GM23248 (cell line): Measurements from ENCODE around the gene MED20. TPM values are rescaled to one million over a fixed set of nuclear protein-coding genes. Genes with fewer than 3 reads are reported as not detected.

Experiments
- DNase-seq: peaks from one replicate; pipeline ENCODE4 v3.0.0-alpha.2; 2015
- H2AFZ ChIP-seq: fragments of 200-600 bp; sonication (generic); 2 replicates; pipeline ENCODE4 v1.6.1; 2016; ENCODE audit warnings: antibody characterized with exemption
- H3F3A ChIP-seq: fragments of 200-600 bp; sonication (generic); 2 replicates; pipeline ENCODE4 v1.6.1; 2016; ENCODE audit warnings: mild to moderate bottlenecking, antibody characterized with exemption, mixed run types; ENCODE audit not compliant: insufficient read depth
- H3K27ac ChIP-seq: fragments of 200-600 bp; sonication (generic); 2 replicates; pipeline ENCODE4 v1.5.1; 2016; ENCODE audit warnings: mild to moderate bottlenecking
- H3K27me3 ChIP-seq: fragments of 200-600 bp; sonication (generic); replicated peaks from 2 replicates; pipeline ENCODE4 v1.6.1; 2016; ENCODE audit warnings: mild to moderate bottlenecking; ENCODE audit not compliant: insufficient read depth
- H3K36me3 ChIP-seq: fragments of 200-600 bp; sonication (generic); 2 replicates; pipeline ENCODE4 v1.6.1; 2016; ENCODE audit warnings: low read depth, mild to moderate bottlenecking
- H3K4me1 ChIP-seq: fragments of 200-600 bp; sonication (generic); 2 replicates; pipeline ENCODE4 v1.6.1; 2016; ENCODE audit warnings: mild to moderate bottlenecking; ENCODE audit not compliant: insufficient read depth
- H3K4me2 ChIP-seq: fragments of 200-600 bp; sonication (generic); one replicate; pipeline ENCODE4 v1.6.1; 2016; ENCODE audit warnings: mild to moderate bottlenecking; ENCODE audit not compliant: unreplicated experiment
- H3K4me3 ChIP-seq: fragments of 200-600 bp; sonication (generic); 2 replicates; pipeline ENCODE4 v1.5.1; 2016; ENCODE audit warnings: mild to moderate bottlenecking
- H3K79me2 ChIP-seq: fragments of 200-600 bp; sonication (generic); 2 replicates; pipeline ENCODE4 v1.6.1; 2016; ENCODE audit warnings: mild to moderate bottlenecking; ENCODE audit not compliant: insufficient read depth
- H3K9ac ChIP-seq: fragments of 200-600 bp; sonication (generic); 2 replicates; pipeline ENCODE4 v1.6.1; 2016; ENCODE audit warnings: mild to moderate bottlenecking
- H3K9me2 ChIP-seq: fragments of 200-600 bp; sonication (generic); 2 replicates; pipeline ENCODE4 v1.6.1; 2016; ENCODE audit warnings: mixed run types, mild to moderate bottlenecking, moderate library complexity; ENCODE audit not compliant: insufficient read depth
- H3K9me3 ChIP-seq: fragments of 200-600 bp; sonication (generic); one replicate; pipeline ENCODE4 v1.6.1; 2017; ENCODE audit warnings: low read depth
- H4K20me1 ChIP-seq: fragments of 200-600 bp; sonication (generic); 2 replicates; pipeline ENCODE4 v1.6.0; 2016; ENCODE audit not compliant: insufficient read depth
- EZH2 ChIP-seq: fragments of 200-600 bp; sonication (generic); IDR thresholded peaks from 2 replicates; pipeline ENCODE4 v1.6.1; 2018; ENCODE audit warnings: antibody characterized with exemption, mild to moderate bottlenecking; ENCODE audit not compliant: insufficient read depth, poor library complexity, severe bottlenecking
- EZH2phosphoT487 ChIP-seq: fragments of 200-600 bp; sonication (generic); IDR thresholded peaks from 2 replicates; pipeline ENCODE4 v1.6.1; 2018; ENCODE audit warnings: antibody characterized with exemption, moderate library complexity, mild to moderate bottlenecking, low read depth; ENCODE audit not compliant: insufficient read depth
- WGBS, 2 experiments: methylation state at CpG; one replicate each; pipeline ENCODE4 v1.1.6; 2015 to 2017; ENCODE audit warnings: low lambda C conversion rate in 2 of 2, low coverage in 1 of 2; ENCODE audit errors: missing lambda C conversion rate in 2 of 2; 5-methylcytosine and 5-hydroxymethylcytosine counted together
- in situ Hi-C: fragments of 300-500 bp; cut with MboI; formaldehyde crosslinking; loops from 2 replicates; pipeline ENCODE4 v1.15.0; 2020
- polyA plus RNA-seq: library from polyadenylated mRNA; unstranded; fragments of >200 nt; fragmentation: Nextera tagmentation; extraction: Ambion mirVana; gene quantifications from 2 replicates; pipeline ENCODE4 v1.2.1, GENCODE V29; 2016
- total RNA-seq: library from RNA; depleted of rRNA; stranded (reverse); fragments of >200 nt; shearing (Covaris generic); gene quantifications from 2 replicates; pipeline ENCODE4 v1.2.3, GENCODE V29; 2014

The MED20 gene
- total and polyA plus RNA-seq, 2 experiments from 2014 or later = 24.2 to 30.6 TPM

DNA sequence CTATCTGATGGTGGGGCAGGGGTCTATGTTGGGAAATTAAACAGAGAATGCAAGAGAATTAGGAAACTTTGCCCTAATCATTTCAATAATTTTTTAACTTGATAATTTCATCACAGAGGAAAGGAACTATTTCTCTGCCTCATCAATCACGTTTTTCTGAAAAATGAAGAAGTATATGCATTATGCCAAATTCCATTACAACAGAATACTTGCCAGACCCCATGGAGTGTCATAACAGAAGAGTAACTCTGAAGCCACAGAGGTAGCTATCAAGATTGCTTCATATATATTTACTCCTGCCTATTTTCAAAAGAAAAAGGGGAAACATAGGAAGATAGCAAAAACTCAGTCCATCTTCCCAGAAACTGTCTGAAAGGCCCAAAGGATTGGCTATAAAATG, 20.1 kb downstream of the MED20 start:
- H3K27me3 ChIP-seq = no peaks in the 10 kb centered on the region
- H3K4me3 ChIP-seq = no peak overlapping the region
- no peak overlapping the region for H3K9ac ChIP-seq
- H3K36me3 ChIP-seq = peaks cover 12% of the 10 kb centered on the region
- H2AFZ ChIP-seq = no peak overlapping the region
- TF ChIP-seq EZH2 = no peak
- TF ChIP-seq EZH2phosphoT487 = no peak
- H3K9me3 ChIP-seq = no peaks in the 10 kb centered on the region
- 98 to 100% methylated on average over 1 of the region's 1 CpG for WGBS, 2 experiments
- DNase-seq = no peak
- H3K4me2 ChIP-seq = no peak overlapping the region
- peaks cover 5% of the 10 kb centered on the region; the same call in 1 of the 2 replicates for H3K4me1 ChIP-seq
- H3K27ac ChIP-seq = no peak overlapping the region
- H4K20me1 ChIP-seq = no peaks in the 10 kb centered on the region
- 0 out of 2 replicates have a peak, but pooled peaks cover 5% of the 10 kb centered on the region for H3F3A ChIP-seq
- 0 out of 2 replicates have a peak, but pooled peaks cover 3% of the 10 kb centered on the region for H3K79me2 ChIP-seq
- in situ Hi-C loops = no loop called here
- no peaks in the 10 kb centered on the region for H3K9me2 ChIP-seq

DNA sequence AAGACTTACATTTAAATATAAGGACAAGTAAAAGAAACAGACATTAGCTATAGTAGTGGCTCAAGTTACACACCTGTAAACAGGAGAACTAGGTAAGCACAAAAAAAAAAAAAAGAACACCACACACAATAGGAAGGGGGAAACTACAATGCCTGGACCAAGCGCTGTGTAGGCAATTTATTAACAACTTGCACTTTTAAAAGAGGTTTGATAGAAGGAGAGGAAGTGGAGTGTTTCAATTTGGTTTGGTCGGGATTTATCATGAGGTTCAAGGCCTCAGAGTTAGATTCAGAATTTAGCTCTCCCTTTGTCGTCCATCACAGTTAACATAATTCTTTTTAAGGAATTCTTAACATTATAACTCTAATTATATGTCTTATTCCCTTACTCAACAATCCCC, 24.7 kb downstream of the MED20 start:
- peak overlapping the region; percentile 92 for H3K4me2 ChIP-seq
- no peaks in the 10 kb centered on the region for H3K27me3 ChIP-seq
- no peaks in the 10 kb centered on the region for H3K9me3 ChIP-seq
- 0 out of 2 replicates have a peak, but pooled peaks cover 13% of the 10 kb centered on the region for H3F3A ChIP-seq
- in situ Hi-C loops = no loop called here
- H3K9me2 ChIP-seq = no peaks in the 10 kb centered on the region
- TF ChIP-seq EZH2phosphoT487 (no peak), EZH2 (no peak)
- H3K79me2 ChIP-seq = no peaks in the 10 kb centered on the region
- no peaks in the 10 kb centered on the region for H3K36me3 ChIP-seq
- no peak for DNase-seq
- WGBS, 2 experiments = 78% methylated on average over 3 of the region's 3 CpGs
- H3K27ac ChIP-seq = peak overlapping the region; percentile 57
- H3K4me3 ChIP-seq = peak overlapping the region; percentile 95
- H3K9ac ChIP-seq = peak overlapping the region; percentile 81
- peak overlapping the region; percentile 88; the same call in 1 of the 2 replicates for H2AFZ ChIP-seq
- no peaks in the 10 kb centered on the region for H4K20me1 ChIP-seq
- H3K4me1 ChIP-seq = peaks cover 5% of the 10 kb centered on the region; the same call in 1 of the 2 replicates

DNA sequence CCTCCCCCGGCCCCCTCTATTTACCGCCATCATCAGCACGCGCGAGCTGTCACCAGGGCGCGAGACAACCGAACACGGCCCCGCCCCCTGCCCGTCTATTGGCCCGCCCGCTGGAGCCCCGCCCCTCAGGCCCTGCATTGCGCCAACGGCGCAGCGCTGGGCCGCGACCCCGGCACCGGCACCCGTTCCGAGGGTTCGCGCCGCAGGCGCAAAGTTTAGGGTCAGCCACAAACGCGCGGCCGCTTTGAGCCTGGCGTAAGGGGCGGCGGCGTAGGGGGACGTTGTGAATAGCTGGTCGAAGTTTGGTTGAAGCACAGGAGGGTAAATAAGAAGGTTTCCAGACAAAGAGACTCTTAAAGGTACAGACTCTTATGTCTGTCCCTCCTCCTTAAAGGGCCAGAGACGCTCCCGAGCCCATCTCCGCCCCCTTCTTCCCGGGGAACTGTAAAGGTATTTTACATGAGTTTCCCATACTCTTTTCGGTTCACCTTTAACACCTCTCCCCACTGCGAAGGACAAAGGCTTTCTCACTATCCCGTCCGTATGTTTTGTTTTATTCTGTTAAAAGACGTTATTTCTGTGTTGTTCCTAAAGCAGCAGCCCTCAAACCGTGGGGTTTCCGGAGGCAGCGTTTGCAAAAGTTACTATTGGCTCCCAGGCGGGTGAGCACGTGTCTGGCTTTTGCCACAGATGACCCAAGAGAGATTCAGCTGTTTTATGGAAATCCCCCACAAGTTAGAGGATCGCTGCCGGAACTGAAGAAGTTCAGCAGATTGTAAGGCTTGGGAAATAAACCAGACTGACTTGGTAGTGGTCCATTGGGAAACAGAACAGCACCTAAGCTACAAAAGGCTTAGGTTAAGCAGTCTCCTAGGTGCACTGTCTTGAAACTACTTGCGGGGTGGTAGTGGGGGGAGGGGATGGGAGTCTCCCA, 25.4 kb downstream of the MED20 start, which contains the start of gene USP49:
Gene USP49 (minus strand): TSS at position 76 of the 934 bp plus-strand sequence. CDS start 88,392 bp downstream, outside the sequence.
- TF ChIP-seq EZH2phosphoT487 = no peak
- TF ChIP-seq EZH2 = no peak
- WGBS, 2 experiments = 1% methylated on average over 40 to 55 of the region's 55 CpGs
- peak; percentile 96 for DNase-seq

More for the DNA sequence above, 25.4 kb downstream of the MED20 start, which contains the start of gene USP49:
- H3K79me2 ChIP-seq = no peaks in the 10 kb centered on the region
- peak within 1 kb of the TSS; percentile 81 for H3K9ac ChIP-seq
- H3K9me3 ChIP-seq = no peaks in the 10 kb centered on the region
- peaks cover 5% of the 10 kb centered on the region; the same call in 1 of the 2 replicates for H3K4me1 ChIP-seq
- H3F3A ChIP-seq = 0 out of 2 replicates have a peak, but pooled peaks cover 13% of the 10 kb centered on the region
- no peaks in the 10 kb centered on the region for H4K20me1 ChIP-seq
- H3K27ac ChIP-seq = peak within 1 kb of the TSS; percentile 57
- peak within 1 kb of the TSS; percentile 100 for H3K4me2 ChIP-seq
- H3K9me2 ChIP-seq = no peaks in the 10 kb centered on the region
- H3K27me3 ChIP-seq = no peaks in the 10 kb centered on the region
- peak within 1 kb of the TSS; percentile 95 for H3K4me3 ChIP-seq
- no peaks in the 10 kb centered on the region for H3K36me3 ChIP-seq
- peak within 1 kb of the TSS; percentile 89 for H2AFZ ChIP-seq
- in situ Hi-C loops = no loop called here
